Measurements from ENCODE around the gene HES3.

Gene HES3

DNA sequence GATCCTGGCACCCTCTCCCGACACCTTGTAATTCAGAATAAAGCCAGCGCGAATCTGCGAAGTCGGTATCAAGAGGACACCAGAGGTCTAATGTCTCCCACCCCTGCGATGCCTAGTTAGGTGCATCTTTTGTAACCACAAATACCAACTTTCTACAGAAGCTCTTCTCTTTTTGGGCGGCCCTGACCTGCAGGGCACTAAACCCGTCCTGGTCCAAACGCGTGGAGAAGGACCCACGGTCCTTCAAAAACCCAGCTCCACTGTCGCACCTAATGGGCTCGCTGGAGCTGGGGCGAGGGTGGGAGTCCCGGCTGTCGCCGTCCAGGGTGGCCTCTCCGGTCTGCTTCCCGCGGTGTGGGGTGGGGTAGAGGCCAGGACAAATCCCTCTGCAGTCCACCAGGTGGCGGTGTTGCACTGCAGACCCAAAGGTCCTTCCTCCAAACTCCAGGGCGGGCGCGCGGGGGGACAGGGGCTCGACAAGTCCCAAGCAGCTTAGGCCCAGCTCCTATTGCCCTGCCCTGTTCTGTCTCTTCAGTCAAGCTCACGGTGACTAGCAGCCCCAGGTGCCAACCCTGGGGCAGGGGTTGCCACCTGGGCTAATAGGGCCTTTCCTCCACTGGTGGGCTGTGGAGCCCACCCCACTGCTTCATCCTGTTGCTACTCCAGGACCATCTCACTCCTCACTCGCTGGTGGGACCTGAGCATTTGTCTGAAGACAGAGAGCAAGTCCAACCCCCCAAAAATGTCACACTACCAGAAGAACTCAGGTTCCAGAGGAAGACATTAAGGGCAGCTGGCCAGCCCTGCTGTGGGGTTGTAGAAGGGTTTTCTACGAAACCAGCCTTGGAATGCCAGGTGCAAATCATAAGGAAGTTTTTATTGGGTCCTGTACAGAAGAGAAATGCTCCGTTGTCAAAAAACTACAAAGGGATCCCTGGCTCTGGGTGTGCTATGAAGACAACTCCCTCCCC, 2.8 kb downstream of the HES3 start:
- DNase-seq: peak; percentile 20

DNA sequence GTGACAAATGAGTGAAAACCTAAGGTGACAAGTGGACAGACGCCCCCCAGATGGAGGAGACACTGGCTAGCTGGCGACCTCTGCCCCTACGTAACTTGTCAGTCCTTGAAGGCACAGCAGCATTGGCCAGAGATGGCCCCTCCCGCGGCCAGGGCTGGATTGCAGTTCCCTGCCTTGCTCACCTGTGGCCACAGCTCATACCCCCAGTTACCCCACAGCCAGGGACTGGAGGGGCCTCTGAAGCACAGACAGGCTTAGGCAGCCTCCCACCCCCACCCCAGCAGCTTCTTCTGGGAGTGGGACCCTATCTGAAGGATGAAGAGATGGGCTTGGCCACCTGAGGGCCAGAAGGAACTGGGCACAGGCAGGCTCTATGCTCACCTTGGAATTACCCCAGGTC, 3.7 kb downstream of the HES3 start:
- no peak for DNase-seq

DNA sequence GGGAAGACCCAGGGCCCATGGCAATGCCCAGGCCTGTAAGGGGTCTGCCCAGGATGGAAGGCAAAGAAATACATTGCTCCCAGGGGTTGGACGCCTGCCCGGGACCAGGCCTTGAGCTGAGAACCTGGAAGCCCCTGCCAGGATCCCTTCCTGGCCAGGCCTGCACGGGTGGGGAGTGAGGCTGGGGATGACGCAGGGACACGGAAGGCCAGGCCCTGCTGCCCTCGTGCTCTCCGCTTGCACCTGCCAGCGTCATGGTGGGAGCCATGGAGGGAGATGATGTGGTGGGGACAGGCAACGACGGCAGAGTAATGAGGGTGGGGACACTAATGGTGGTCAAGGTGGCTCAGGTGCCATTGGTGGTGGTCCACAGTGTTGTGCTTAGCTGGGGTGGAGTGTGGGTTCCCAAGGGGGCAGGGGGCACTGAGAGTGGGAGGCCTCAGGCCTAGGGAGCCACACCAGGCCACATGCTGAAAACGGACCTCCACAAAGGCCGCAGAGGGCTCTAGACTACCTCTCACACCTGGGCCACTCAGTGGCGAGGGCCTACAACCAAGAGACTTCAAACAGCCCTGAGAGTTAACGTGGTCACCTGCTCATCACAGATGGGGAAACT, 4.3 kb downstream of the HES3 start:
- DNase-seq: no peak

DNA sequence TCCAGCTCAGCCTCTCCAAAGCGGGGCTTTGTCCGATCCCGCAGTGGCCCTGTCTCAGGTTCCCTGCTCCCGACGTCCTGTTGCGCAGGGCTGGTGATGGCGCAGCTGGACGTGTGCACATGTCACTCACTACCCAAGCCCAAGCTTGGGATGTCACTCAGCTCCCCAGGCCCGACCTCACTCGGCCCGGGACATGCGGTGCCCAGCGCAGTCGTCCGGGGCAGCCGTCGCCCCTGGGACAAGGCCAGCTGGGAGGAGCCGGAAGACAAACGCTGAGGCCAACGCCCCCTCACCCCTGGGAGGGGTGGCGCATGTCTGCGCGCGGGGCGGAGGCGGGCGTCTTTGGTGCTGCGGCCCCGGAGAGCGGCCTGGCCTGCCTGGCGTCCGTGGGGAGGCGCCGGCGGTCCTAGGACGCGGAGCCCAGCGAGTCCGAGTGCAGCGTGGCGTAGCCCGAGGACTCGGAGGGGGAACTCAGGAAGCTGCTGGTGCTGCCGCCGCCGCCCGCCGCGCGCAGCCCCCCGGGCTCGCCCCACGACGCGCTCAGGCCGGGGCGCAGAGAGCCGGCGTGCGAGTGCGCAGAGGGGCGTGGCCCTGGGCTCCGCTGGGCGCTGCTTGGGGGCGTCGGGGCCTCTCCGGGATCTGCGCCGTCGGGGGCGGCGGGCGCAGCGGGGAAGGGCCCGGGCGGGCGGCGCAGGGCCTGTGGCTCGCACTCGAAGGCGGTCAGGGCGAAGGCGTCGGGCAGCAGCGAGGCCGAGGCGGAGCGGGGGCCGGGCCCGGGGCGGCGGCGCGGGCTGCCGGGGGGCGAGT, 5.2 kb downstream of the HES3 start:
- no peak for DNase-seq

DNA sequence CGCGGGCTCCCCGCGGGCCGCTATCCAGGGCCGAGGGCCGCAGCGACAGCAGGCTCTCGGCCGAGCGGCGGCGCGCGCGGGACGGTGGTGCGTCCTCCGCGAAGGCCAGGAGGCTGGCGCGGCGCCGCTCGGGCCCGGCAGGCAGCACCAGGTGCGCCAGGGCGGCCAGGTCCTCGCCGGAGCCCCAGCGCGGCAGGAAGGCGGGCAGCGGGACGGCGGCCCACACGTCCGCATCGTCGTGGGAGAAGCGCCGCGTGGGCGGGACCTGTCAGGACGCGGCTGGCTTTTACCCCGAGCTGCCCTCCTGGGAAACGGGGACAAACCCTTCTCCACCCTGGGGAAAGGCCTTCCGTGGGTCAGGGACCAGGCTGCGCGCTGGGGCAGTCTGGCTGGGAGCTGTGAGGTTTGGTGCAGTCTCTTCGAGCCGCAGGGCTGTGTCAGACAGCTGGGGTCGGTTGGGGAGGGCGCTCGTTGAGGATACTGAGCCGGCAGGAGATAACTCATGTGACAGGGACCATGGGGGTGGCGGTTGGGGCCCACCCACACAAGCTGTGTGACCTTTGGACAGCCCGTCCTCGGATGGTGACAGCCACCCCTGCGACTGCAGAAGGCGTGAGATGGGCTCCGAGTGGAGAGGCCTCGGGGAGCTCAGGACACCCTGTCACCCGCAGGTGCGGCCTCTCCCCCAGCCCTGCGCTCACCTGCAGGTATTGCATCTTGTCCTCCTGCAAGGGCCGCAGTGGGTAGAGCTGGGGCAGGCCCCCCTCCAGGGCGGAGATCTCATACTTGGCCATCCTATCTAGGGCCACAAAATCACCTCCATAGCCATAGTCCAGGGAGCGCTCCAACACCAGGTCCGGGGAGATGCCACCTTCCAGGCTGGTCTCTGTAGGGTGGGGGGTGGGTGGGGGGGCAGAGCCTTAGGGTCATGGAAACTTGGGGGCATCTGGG, 6.0 kb downstream of the HES3 start:
- DNase-seq: no peak

DNA sequence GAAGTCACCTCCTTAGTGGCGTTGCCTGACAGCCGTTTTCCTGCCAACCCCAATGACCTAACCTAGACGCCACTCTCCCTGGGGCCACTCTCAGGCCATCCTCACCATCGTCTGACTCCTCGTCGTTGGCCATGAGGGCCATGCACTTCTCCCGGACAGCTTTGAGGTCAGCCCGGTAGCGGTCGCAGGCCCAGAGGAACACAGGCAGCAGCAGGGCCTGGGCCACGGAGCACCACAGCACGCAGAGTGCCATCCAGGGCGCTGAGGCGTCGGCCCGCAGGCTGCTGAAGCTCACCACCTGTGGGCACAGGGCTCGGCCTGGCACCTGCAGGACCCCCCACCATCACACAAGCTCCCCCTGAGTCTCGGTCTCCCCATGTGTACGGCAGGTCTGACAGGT, 7.3 kb downstream of the HES3 start:
- DNase-seq: no peak

DNA sequence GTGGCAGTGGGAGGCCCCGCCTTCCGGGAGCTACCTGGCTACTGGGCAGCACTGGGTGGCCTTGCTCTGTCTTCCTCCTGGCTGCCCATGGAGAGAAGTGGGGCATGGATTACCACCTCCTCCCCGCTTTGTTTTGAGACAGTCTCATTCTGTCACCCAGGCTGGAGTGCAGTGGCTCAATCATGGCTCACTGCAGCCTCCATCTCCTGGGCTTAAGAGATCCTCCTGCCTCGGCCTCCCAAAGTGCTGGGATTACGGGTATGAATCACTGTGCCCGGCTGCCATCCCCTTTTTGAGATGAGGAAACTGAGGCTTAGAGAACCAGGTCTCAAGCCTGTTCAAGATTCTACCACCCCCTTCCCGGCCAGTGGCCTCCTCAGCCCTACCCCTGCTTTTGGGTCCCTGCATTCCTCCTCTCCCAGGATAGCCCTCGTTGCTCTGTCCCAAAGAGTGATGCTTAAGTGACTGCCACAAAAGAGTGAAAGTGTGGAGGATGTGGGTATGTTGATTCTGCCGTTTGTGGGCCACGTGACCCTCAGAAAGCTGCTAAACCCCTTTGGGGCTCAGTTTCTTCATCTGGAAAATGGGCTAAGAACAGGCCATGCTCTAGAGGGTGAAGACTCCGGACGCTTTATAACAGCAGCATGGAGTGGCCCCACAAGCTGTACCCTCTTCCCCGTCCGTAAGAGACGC, 7.8 kb downstream of the HES3 start:
- DNase-seq: no peak

DNA sequence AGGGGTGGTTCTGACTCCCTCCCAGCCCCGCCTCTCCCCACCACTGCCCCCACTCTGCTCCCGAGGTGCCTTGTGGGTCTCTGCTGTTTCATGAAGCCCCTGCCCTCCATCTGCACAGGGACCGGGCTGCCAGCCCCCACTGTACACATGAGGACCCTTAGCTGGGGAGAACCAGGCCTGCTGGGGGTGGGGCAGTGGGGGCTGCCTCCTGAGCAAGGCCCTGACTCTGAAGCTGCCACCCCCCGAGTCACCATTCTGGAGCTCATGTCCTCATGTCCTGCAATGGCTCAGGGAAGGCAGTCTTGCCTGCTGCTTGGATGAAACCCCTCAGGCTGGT, 8.4 kb downstream of the HES3 start:
- DNase-seq: no peak

DNA sequence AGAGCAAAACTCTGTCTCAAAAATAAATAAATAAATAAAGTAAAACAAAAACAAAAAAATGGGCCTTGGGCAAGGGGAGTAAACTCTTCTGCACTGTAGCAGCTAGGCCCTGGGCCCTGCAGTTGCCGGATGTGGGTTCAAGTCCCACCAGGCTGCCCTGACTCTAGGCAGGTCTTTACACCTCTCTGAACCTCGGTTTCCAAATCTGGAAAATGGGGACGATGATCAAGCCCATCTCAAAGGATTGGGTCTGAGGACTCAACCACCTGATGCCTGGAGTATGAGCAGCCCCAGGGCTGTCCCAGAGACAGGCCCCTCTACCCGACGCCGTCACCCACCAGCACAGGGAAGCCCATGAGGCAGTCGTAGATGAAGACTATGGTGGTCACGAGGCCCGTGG, 9.4 kb downstream of the HES3 start:
- no peak for DNase-seq

DNA sequence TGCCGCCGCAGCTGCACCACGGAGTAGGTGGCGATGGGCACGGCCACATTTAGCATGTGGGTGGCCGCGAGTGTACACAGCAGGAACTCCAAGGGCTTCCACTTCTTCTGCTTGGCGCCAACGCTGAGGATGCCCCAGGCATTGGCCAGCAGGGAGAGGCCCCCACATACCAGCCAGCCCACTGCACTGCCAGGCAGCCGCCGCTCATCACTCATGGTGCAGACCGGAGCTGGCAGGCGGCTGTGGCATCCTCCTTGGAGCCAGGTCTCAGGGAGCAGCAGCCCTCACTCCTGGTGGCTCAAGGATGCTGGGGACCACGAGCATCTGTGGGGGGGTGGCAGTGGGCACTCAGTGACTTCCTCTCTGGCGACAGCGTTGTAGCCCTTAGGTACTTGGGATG, 10.7 kb downstream of the HES3 start:
- DNase-seq: no peak

DNA sequence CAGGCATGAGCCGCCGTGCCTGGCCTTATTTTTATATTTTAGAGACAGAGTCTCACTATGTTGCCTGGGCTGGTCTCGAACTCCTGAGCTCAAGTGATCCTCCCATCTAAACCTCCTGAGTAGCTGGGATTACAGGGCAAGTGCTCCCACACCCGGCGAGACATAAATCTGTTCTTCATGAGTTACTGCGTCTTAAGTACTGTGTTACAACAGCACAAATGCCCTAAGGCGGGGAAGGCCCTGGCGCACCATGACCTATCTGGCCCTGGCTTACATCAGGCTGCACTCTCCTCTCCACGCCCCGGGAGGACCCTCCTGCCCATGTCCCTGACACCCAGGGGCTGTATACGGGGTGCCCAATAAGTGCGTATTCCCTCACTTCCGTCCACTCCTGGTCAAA, 12.7 kb downstream of the HES3 start:
- DNase-seq: no peak

DNA sequence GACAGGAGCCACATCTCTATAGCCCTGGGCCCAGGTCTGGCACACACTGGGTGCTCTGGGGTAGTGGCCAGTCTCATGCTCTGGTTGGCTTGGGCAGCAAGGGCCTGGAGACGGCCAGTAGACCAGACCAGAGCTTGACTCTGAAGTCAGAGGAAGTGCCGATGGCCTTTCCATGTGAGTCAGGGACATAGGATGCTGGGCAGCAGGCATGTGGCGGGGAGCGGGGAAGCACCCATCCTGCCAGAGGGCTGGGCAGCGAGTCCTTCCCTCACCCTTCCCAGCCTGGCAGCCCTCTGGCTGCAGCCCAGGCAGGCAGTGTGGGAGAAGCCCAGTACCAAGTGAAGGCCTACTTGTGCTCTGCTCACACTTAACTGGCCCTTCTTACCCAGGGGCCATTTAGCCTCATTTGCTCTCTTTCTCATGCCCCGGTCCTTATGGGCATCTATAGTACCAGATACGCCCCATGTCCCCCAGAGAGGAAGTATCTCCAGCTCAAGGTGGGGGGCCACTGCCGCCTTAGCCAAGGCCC, 13.6 kb downstream of the HES3 start:
- DNase-seq: no peak

DNA sequence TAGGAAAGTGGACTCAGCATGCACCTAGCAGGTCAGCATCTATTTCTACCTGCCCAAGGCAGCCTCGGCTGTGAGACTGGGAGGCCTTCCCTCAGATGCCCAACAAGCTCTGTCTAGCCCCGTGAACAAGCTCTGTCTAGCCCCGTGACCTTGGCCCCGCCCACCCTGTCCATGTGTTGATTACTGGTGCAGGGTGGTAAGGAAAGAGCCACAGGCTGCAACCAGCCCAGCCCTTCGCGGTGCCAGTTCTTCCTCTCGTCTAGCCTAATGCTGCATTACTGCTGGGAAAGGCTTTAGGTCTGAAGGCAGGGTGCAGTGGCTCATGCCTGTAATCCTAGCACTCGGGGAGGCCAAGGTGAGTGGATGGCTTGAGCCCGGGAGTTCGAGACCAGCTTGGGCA, 14.7 kb downstream of the HES3 start:
- DNase-seq: no peak

DNA sequence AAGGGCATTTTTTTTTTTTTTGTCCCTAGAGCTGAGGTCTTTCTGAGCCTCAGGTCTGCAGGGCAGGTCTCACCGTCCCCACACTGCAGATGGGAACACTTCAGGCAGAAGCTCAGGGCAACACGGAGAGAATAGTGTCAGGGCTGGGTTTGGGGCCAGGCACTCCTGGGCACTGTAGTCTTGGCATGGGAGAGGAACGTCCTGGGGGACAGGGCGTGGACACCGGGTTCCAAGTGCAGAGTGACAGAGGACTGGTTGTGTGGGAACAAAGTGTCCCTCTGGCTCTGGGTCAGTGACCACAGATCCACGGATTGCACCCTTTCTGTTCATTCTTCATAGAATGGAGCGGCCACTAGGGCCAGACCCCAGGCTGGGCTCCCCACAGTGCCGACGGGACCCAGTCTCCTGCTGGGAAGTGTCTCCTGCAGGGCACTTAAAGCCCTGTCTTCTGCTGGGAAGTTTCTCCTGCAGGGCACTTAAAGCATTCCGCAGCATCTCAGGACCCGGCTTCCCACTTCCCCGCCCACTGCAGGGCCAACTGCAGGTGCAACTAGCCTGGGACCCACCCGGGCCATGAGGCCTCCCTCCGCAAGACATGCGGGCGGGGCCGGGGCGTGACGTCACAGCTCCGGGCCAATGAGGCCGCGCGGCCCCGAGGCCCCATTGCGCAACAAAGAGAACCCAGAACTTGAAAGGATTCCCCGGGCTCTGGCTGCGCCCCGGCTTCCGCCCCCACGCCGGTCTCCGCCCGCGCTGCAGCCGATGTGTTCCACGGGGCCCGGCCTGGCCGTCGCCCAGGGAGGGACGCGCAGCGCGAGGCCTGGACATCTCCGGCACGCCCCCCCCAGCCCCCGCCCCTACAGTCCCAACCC, 15.7 kb downstream of the HES3 start:
- peak; percentile 45 for DNase-seq

DNA sequence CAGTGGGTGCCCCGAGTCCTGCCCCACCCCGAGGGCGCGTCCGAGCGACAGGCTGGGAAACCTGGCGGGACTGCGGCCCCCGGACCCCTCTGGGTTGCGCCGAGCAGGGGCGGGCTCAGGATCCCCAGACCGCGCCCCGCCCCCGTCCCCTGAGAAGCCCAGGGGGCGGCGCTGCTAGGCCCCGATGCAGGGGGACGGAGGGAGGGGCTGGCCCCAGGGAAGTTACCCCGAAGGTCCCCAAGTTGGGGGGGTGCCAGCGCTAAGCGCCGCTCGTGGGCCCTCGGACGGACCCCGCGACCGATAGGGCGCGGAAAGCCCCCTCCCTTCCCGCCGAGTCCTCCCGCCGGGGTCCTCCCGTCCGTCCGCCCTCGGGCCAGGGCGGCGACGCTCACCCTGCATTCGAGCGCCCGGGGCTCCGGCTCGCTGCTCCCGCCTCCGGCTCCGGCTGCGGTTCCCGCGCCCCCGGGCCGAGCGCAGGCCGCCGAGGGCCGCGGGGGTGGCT, 16.5 kb downstream of the HES3 start:
- DNase-seq: no peak

DNA sequence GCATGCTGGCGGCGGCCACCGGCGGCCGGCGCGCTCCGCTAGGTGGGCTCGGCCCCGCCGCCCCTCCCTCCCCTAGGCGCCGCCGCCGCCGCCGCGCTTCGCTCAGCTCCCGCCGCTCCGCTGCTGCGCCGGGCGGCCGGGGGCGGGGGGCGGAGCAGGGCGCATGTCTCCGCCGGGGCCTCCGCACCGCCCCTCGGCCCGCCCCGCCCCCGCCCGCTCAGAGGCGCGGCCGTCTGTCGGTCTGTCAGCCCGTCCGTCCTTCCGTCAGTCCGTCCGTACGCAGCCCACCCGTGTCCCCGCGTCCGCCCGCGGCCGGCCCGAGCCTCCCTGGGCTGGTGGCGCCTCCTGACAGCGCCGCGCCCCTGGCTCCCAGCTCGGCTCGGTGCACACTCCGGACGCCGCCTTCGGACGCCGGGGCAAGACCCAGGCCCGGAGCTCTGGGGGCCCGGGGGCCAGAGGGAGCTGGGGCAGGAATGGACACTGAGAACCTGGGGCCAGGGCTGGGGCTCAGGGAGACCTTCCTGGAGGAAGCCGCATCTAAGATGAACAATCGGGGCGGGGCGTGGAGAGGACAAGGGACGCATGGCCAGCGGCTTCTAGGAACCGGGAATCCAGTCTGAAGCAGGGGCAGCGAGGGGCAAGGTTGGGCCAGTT, 17.1 kb downstream of the HES3 start, which contains the start of gene GPR153:
Gene GPR153 (minus strand): TSS at position 138 of the 654 bp plus-strand sequence. CDS start 6,193 bp downstream, outside the sequence.
- no peak for DNase-seq

DNA sequence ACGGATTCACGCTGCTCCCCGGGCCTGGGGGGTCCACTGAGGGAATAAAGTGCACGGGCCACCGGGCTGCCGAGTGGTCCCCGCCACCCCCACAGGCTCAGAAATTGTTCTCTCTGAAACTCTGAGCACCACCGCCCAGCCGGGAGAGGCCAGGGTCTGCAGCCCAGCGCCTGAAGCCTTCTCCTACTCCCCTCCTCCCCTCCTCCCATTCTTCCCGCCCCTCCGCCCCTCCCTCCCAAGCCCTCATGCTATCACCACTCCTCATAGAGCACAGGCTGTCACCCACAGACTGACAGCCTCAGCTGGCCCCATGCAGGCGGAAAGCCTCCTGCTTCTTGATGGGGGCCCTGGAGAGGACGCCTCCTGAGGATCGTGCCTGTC, 17.6 kb downstream of the HES3 start:
- DNase-seq: no peak

DNA sequence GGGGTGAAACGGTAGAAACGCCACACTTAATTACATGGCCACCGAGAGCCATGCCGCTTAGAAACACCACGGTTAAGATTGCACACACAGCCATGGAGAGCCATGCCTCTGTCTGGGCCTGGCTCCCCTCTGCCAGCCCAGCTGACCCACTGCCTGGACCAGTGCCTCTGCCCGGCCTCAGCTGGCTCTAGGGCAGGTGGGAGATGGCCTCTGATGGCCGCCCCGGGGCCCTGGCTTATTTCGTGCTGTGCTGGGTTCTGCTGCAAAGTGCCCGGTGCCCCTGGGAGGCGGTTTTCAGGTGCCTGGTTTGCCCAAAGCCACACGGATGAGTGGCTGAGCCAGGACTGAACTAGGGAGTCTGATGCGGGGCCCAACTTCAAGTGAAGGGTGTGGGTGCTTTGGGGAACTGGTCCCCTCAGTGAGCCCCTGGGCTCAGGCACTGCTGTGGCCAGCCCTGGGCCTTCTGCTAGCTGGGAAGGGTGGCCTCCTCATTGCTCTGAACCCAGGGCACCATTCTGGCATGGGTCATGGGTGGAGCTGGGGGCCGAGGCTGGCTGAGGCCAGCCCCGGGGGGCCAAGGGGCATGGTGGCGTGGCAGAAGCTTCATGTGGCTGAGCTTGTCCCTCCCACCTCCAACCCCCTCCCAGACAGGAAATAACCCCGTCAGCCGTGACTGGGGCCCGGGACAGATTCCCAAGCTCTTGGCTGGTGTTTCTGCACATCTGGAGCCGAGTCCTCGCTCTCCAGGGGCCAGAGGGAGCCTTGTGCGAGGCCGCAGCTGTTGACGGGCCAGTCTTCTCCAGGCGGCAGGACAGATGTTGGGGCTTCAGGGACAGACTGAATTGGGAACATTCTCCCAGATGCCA, 18.8 kb downstream of the HES3 start:
- DNase-seq: no peak

DNA sequence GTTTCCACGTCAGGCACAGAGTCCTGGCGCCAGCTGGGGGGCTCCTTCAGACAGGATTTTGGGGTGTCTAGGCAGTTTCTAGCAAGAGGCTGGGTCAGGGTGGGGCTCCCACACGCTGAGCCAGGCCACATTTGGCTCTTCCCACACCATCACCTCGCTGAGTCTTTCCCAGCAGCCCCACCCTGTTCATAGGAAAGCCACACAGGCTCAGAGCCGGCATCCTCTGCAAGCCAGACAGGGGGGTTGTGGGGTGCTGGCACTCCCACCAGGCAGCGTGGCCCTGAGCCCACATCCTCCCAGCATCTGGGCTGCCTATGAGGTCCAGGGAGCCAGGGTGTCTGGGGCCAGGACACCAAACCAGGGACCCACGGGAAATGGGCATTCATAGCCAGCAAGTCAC, 19.7 kb downstream of the HES3 start:
- DNase-seq: no peak

Data from amniotic stem cell (primary cell).